D721Med (cell line): ENCODE data around the gene SBF2.
"Not testable (repeated sequence)": the region's sequence is repeated elsewhere in the genome, so short reads cannot be mapped to it uniquely, and the experiment has no call there.

ENCODE experiments used
- DNase-seq: peaks from one replicate; pipeline ENCODE4 v3.0.0; 2011; ENCODE audit warnings: low spot score; ENCODE audit not compliant: insufficient read length
- FAIRE-seq: peaks from 2 replicates; lab custom pipeline; 2011; peaks lifted over from hg19 to GRCh38; lab: Jason Lieb, UNC
- TF ChIP-seq, protein P1 (sequence below): IDR thresholded peaks from 2 replicates; pipeline ENCODE4 v1.5.1; 2012; ENCODE audit warnings: mild to moderate bottlenecking, control low read depth; ENCODE audit not compliant: insufficient read depth; ENCODE audit errors: missing control alignments

Gene SBF2

DNA sequence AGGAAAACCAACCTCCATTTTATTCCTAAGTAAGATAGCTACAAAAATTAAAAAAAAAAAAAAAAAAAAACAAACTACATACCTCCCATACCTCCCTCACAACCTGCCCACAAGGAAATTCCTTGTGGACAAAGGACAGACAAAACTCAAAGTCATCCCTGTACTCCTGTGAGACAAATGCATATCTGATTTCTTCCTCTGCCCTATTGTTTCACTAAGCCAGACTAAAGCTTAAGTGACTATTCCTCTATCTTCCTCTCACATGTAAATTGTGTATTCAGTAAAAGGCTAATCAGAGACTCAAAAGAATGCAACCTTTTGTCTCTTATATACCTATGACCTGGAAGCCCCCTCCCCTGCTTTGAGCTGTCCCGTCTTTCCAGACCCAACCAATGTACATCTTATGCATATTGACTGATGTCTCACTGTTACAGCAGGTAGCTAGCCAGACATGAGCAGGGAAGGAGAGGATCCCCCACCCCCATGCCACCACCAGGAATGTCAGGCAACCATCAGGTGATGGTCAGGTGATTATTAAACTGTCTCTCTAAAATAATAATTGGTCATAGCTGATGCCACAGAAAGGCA, 289.4 kb downstream of the SBF2 start:
- DNase-seq (no peak), FAIRE-seq (no peak)
- TF ChIP-seq, protein P1, sequence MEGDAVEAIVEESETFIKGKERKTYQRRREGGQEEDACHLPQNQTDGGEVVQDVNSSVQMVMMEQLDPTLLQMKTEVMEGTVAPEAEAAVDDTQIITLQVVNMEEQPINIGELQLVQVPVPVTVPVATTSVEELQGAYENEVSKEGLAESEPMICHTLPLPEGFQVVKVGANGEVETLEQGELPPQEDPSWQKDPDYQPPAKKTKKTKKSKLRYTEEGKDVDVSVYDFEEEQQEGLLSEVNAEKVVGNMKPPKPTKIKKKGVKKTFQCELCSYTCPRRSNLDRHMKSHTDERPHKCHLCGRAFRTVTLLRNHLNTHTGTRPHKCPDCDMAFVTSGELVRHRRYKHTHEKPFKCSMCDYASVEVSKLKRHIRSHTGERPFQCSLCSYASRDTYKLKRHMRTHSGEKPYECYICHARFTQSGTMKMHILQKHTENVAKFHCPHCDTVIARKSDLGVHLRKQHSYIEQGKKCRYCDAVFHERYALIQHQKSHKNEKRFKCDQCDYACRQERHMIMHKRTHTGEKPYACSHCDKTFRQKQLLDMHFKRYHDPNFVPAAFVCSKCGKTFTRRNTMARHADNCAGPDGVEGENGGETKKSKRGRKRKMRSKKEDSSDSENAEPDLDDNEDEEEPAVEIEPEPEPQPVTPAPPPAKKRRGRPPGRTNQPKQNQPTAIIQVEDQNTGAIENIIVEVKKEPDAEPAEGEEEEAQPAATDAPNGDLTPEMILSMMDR = no peak

DNA sequence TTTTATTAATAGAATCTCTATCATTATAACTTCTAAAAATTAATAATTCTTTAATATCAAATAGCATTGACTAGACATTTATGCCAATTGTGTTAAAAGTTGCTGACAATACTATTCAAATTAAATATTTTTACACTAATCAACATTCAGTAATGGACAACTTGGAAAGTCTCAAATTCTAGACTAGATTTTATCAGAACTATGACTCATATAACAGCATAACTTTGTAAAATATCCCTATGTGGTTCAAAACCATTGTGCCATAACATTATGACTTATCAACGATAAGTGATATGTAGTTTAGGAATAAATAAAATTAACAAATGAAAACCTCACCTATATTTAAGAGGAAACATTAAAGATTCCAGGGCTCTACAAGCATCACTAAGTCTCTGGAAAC, 291.8 kb downstream of the SBF2 start:
- TF ChIP-seq, protein P1 = no peak
- DNase-seq (no peak), FAIRE-seq (no peak)

DNA sequence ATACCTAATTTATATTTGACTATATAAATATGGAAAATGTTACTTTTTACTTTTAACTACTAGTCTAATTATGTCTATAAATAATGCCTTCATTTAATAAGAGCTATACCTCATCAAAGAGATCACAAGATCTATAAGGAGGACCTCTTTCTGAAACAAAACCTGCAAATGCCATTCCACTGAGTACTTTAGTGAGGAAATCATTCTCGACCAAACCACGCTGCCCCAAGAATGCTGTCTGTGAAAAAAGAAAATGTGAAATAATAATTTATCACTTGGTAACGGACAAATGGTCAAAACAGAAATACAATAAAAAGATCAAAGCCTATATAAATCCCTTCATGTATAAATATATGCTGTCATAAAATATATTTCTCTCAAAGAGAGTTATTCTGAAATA, 301.7 kb downstream of the SBF2 start:
- TF ChIP-seq, protein P1 = no peak
- FAIRE-seq (no peak), DNase-seq (no peak)

DNA sequence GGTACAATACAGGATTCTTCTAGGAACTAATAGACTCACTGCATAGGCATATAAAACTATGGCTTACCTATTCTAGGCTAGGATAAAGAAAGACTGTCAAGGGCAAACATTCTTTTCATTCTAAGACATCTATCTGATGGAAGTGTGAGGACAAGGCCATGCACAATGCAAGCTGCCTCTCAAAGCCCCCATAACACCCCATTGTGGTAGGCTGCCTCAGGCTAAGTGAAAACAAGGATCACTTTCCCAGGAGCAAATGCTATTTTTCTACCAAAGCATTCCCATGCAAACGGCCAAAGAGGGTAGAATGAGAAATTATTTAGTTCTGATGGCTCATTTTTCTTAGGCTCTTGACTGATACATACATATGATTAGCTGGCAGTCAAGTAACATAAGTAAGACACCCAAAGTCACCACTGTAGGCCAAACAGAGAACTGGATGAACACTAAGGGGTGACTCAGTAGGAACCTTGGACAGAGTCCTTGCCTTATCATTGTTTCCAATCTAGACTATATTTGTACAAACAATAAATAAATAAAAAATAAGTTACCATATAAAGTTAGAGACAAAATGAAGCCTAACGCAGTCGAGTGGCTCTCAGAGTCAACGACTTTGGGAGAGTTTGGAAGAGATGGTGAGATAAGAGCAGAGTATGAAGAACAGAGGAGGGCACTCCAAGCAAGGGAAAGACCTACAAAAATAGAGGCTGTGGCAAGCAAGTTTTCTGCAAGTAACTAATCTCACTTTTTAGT, 303.6 kb downstream of the SBF2 start:
- no peak for FAIRE-seq

DNA sequence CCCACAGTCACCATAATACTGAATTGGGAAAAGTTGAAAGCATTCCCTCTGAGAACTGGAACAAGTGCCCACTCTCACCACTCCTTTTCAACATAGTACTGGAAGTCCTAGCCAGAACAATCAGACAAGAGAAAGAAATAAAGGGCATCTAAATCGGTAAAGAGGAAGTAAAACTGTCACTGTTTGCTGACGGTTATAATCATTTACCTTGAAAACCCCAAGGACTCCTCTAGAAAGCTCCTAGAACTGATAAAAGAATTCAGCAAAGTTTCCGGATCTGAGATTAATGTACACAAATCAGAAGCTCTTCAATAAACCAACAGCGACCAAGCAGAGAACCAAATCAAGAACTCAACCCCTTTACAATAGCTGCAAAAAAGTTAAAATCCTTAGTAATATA, 306.7 kb downstream of the SBF2 start:
- DNase-seq, FAIRE-seq: not testable (repeated sequence)

More for the DNA sequence above, 303.6 kb downstream of the SBF2 start:
- TF ChIP-seq, protein P1 = peak; percentile 8
- DNase-seq = no peak

DNA sequence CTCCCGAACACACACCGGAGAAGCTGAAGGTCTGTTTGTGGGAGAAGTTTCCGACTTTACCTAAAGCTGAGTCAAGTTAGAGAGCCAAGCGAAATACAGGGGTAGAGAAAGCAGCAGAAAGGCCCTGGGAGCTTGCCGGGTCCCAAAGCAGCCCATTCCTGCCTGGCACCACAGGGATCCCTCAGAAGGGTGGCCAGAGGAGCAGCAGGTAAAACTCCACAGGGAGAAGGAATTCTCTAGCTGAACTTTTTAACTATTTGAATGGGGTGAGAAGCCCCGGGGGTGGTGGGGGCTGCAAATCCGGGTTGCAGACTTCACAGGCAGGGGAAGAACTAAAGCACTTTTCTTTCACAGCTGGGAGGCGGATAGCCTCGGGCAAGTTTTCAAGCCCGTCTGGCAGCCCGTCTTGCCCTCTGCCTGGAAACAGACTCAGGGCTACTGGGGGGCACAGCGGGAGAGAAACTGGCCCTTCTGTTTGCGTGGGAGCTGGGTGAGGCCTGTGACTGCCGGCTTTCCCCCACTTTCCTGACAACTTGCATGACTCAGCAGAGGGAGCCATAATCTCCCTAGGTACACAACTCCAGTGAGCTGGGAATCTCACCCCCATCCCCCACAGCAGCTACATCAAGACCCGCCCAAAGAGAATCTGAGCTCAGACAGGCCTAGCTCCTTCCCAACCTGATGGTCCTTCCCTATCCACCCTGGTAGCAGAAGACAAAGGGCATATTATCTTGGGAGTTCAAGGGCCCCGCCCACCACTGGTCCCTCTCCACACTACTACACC, 311.0 kb downstream of the SBF2 start:
- DNase-seq (no peak), FAIRE-seq (no peak)

More for the DNA sequence above, 311.0 kb downstream of the SBF2 start:
- TF ChIP-seq, protein P1 = no peak
